Kidney capillary endothelial cell (primary cell): ENCODE data around the gene RIC1.
A peak's percentile ranks its signal among the peaks of the same experiment; 100 is the strongest.
"Not testable (repeated sequence)": the region's sequence is repeated elsewhere in the genome, so short reads cannot be mapped to it uniquely, and the experiment has no call there.

Experiments
- DNase-seq: peaks from one replicate; pipeline ENCODE4 v3.0.0-alpha.2; 2018; ENCODE audit warnings: low spot score

The RIC1 gene, protein sequence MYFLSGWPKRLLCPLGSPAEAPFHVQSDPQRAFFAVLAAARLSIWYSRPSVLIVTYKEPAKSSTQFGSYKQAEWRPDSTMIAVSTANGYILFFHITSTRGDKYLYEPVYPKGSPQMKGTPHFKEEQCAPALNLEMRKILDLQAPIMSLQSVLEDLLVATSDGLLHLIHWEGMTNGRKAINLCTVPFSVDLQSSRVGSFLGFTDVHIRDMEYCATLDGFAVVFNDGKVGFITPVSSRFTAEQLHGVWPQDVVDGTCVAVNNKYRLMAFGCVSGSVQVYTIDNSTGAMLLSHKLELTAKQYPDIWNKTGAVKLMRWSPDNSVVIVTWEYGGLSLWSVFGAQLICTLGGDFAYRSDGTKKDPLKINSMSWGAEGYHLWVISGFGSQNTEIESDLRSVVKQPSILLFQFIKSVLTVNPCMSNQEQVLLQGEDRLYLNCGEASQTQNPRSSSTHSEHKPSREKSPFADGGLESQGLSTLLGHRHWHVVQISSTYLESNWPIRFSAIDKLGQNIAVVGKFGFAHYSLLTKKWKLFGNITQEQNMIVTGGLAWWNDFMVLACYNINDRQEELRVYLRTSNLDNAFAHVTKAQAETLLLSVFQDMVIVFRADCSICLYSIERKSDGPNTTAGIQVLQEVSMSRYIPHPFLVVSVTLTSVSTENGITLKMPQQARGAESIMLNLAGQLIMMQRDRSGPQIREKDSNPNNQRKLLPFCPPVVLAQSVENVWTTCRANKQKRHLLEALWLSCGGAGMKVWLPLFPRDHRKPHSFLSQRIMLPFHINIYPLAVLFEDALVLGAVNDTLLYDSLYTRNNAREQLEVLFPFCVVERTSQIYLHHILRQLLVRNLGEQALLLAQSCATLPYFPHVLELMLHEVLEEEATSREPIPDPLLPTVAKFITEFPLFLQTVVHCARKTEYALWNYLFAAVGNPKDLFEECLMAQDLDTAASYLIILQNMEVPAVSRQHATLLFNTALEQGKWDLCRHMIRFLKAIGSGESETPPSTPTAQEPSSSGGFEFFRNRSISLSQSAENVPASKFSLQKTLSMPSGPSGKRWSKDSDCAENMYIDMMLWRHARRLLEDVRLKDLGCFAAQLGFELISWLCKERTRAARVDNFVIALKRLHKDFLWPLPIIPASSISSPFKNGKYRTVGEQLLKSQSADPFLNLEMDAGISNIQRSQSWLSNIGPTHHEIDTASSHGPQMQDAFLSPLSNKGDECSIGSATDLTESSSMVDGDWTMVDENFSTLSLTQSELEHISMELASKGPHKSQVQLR (N-terminal part only)

DNA sequence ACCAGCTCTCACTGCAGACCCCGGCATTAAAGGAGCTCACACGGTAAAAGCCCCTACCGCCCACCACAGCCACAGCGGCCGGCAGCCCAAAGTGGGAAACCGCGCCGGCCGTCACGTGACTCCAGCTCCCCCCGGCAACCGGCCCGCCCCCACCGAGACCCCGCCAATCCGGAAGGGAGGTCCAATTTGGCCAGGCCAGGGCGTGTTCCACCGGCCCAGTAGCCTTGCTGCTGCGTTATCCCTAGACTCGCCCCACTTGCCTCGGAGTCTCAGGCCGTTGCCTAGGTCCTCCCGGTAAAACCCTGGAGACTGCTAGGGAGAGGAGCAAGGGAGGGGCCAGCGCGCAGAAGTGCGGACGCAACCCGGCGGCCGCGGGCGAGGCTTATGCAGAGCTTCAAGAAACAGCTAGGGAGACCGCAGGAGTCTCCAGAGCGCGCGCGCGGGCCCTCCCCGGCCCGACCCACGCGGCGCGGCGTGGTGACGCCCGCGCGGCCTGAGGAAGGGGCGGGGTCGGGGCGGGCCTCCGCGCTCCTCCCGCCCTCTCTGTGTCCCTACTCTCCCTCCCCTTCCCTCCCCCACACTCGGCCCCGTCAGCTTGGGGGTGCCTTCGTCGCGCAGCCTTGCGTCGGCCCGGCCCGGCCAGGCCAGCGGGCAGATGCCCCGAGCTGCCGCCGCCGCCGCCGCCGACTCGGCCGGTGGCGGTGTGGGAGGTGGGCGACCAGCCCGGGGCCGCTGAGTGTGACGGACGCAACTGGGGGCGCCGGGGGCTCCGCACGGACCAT, at the start of gene RIC1:
TSS of gene RIC1 (plus strand) at position 578 of the 782 bp plus-strand sequence. CDS start at position 781, 203 bp downstream.
- peak; percentile 77 for DNase-seq

DNA sequence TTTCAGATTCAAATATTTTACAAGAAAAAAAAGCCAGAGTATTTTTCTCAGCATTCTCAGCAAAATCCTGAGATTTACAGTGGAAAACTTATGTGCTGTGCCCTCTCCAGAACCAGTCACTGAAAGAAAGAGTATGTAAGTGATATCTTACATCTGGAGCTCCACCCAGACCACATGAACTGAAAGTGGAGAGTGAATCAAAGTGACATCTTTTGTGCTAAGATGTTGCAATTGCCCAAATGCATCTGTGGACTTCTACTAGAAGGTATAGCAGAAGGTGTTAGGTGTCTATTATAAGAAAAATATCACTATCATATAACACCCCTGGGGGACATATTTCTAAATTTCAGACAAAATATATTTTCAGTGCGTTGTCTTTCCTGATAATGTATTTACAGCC, 49.0 kb upstream of the RIC1 start:
- DNase-seq: no peak

DNA sequence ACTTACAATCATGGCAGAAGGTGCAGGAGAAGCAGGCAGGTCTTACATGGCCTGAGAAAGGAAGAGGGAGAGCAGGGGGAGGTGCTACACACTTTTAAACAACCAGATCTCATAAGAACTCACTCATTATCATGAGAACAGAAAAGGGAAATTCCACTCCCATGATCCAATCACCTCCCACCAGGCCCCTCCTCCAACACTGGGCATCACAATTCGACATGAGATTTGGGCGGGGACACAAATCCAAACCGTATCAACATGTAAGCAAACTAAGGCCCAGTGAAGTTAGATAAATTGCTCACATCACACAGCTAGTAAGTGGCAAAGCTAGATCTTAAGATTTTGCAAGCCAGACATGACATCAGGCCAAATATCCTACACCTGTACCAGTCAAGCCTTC, 48.3 kb upstream of the RIC1 start:
- no peak for DNase-seq

DNA sequence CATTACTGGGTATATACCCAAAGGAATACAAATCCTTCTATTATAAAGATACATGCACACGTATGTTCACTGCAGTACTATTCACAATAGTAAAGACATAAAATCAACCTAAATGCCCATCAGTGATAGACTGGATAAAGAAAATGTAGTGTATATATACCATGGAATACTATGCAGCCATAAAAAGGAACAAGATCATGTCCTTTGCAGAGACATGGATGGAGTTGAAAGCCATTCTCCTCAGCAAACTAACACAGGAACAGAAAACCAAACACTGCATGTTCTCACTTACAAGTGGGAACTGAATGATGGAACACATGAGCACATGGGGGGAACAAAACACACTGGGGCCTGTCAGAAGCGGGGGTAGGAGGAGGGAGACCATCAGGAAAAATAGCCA, 47.2 kb upstream of the RIC1 start:
- not testable (repeated sequence) for DNase-seq

DNA sequence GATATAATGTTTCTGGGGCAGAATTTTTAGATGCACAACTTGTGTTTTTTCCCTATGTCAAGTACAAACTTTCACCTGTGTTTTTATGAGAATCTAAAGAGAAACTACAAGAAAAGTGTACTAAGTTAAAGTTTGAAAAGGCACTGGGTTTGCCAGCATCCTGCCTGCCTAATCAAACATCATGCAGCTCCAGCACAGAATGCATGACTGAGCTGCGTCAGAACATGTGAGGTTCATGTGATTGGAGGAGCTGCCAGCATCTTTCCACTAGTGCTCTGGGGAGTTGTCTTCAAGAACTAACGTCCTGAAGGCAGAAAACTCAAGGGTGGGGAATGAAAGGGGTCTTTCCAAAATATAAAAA, 46.1 kb upstream of the RIC1 start:
- DNase-seq: no peak

DNA sequence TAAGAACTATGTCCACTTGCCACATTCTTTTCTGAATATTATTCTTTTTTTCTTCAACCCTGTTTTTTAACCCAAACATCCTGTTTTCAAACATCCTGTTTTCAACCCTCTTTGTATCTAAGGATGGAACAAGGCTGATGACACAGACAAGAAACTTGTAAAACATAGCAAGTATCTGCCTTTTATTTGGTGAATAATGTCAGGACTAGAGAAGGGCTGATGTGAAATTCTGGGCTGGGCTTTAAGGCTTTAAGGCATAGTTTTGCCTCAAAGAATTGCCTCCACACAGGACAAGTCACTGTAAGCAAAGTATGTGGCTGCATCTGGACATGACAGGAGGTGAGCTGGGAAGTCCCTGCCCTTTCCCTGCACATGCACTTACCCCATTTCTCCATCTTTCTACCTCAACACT, 42.5 kb upstream of the RIC1 start:
- DNase-seq: no peak

DNA sequence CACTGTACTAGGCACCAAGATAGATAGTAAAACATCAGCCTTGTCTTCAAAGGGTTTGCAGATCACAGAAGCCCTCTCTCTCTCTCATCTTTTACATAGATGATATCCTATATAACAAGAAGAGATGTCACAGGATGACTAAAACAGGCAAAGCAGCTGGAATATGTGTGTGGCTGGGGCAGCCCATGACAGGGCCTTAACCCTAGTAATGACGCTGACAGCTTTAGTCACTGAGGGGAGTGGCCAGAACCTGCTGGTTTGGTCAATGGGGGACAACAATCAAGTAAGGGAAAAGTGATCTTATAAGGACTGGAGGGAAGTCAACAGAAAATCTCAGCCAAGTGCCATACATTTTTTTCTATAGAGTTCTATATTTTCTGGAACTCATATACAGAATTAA, 41.9 kb upstream of the RIC1 start:
- peak; percentile 74 for DNase-seq

DNA sequence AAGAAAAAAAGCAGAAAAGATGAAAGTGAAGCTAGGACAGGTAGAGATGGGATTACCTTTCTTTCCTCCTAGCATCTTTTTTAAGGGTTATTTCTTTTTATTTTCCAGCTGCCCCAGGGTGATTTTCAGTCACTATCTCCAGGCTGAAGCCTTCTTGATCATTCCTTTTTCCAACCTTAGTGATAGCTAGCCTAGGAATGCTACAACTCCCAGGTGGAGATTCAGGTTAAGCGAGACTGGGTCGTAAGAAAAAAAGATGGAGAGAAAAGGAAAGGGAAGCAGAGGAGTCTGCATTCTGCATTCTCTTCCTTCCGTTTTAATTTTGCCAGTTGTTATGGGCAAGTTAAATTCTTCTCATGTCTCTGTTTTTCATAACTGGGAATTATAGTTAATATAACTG, 36.7 kb upstream of the RIC1 start:
- DNase-seq: no peak

DNA sequence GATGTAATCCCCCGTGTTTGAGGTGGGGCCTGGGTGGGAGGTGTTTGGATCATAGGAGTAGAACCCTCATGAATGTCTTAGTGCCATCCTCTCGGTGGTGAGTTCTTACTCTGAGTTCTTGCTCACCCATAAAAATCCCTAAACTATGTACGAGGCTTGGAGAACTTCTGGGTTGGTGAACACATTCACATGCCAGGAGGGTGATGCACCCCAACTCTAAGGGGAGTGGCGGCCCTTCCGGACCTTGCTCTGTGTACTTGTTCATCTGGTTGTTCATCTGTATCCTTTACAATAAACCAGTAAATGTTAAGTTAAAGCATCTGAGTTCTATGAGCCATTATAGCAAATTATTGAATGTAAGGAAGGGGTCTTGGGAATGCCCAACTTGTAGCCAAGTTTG, 36.0 kb upstream of the RIC1 start:
- no peak for DNase-seq

DNA sequence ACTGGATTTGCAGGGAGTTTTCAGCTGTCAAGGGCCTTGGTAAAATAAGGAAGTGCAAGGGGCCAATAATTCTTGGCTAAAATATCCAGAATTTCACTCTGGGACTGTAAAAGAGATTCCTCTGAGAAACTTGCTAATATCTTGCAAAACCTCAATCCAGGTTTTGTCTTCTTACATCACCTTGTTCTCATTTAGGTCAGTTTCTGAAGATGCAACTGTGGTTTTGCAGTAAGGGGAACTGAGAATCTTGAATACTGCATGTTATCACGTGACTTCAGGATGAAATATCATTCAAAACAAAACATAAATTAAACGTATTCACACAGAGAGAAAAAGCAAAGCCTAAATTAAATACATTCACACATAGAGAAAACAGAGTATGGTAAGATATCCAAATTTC, 35.0 kb upstream of the RIC1 start:
- no peak for DNase-seq

DNA sequence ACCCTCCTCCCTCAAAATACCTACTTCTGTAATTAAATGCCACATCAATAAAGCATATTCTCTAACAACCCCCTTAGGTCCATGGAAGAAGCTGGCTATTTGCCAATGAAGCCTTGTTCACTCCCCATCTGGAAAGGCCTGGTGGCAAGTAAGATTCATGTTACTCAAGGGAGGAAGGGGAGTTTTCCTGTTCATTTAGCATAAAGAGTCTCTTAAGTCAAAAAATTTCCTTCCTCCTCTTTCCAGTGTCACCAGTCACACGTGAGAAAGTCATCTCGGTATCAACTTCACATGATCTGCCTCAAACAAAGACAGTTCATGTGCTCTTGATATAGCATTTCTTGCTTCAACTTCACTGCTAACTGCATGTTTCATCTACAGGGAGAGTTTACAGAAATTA, 32.7 kb upstream of the RIC1 start:
- no peak for DNase-seq

DNA sequence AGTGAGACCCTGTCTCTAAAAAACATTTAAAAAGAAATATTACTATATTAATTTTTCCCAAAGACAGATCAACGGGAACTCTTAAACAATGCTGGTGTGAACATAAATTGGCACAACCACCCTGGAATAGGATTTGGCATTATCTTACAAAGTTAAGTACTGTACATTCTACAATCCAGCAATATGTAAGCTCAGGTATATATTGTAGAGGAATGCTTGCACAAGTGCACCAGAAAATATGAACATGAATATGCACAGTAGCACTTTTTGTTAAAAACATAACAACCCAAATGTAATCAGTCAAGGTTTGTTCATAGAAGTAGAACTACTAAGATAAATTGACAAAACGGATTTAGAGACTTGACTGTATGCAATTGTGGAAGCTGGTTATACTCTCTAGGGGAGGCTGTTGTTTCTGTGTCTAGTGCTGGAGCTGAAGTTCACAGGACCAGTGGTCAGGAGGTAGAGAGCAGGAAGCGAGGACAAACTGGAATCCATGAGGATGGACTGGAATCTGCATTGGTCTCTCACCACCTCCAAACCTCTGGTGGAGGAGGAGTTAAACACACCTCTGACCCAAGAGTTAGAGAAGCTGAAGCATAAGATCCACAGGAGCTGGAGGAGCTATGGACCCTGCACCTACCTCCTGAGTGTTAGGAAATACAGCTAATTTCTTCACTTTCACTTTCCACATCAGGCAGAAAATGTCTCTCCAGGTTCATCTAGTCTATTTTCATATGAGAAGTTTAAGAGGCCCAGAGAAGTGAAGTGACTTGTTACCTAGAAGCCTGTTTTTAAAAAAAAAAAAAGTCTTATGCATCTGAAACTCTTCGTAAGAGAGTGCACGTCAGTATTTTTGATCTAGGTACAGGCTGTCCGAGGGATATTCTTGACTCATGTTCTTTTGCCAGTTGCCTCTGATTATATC, 20.3 kb upstream of the RIC1 start:
- no peak for DNase-seq

DNA sequence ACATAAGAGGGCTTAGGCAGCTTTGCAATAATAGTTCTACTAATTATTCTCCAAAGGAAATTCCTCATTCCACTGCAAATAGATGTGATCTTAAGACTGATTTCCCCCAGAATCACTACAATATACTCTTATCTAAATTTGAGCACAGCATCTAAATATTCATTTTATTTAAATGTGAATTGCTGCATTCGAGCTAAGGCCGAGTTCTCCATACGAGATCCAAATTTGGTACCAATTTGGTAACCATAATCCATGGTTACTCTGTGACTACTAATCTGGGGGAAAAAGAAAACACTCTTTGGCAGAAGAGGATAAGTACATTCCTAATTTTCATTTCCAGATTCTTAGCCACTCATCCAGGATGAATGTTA, 19.7 kb upstream of the RIC1 start:
- DNase-seq: no peak

DNA sequence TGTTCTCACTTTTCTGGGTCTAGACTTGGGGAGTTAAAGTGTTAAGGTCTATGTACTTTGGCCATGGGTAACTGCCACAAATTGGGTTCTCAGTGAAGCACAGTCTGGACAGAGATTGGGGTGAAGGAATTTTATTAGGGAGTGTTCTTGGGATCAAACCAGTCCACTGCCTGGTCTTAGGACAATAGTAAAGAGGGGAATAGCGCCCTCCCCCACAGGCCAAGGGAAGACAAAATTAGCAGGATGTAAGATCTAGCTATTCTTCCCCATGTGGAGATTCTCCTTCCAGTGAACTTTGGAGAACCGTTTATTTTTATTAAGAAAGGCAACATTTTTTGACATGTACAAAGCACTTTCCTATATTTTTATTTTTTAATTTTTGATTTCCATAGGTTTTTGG, 18.4 kb upstream of the RIC1 start:
- DNase-seq: no peak

DNA sequence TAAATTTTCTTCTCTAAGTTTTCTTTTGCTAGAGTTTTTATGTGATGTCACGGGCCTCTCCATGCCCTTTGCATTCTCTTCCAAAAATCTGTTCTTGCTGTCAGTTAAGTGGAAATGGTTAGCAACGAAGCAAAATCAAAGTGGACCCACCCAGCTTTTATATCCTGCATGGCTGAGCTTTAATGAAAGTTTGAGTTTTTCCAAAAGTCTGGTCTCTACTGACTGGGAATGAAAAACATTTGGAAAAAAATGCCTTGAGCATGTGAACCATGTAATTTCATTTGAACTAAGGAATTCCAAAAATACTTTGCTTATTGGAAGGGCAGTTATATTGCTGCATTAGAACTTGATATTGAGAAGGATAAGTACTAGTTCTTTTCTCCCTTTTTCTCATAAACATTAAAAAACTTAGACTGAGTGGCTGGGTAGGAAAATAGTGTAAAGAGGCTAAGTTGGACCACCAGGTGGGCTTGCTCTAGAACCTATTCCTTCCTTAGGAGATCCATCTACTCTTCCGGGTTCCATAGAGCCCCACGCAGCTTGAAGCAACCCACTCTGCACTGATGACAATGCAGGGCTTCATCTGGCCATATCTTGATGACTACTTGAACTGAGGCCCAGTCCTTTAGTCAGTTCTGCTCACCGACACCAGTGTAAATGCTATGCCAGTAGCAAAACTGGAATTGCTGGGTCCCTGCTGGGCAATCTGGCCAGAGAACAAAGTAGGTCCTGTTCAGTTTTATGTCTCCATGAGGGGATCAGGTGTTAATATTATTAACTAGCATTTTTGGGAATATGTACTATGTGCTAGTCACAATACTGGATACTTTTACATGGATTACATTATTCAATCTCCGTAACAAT, 17.4 kb upstream of the RIC1 start:
- no peak for DNase-seq

DNA sequence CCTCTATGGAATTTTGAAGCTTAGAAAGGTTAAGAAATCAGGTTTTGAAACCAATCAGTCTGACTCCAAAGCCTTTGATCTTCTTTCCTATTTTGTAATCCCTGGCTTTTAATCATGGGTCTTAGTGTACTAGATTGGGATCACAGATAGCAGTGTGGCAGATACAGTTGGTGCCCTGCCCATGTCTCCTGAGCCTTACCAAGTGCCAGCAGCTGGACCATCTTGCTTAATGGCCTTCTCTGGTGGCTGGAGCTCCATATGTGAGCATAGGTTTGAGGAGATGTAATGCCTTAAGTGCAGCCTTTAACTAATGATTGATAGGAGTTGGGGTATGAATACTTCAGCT, 16.7 kb upstream of the RIC1 start:
- DNase-seq: no peak

DNA sequence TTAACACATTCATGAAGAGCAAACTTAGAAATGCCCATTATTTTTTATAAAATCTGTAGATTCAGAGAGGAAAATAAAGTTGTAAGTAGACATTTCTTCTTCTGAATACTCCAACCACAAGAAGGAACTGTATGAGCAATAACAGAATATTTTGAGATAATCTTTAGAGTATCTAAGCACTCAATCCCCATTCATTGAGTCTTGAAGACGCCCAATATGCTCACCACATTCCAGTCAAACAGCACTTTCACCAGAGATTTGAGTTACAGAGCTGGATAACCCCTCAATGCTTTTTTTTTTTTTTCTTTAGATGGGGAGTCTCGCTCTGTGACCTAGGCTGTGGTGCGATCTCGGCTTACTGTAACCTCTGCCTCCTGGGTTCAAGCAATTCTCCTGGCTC, 14.7 kb upstream of the RIC1 start:
- no peak for DNase-seq

DNA sequence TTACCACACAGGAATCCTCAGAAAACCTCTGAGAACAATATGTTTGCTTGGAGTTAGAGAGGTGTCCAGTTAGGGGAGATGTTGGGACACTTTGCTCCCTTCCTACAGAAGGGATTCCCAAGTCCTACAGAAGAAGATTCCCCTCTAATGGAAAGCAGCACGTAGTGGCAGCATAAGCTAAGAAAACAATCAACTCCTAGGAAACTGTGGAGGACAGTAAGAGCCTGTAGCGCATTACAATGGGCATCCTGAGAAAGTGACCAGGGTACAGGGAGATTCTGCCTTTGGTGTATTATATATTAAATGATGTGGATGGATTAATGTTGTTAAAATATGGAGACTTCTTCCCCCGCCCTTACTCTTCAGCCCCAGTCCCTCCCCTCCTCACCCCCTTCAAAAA, 13.9 kb upstream of the RIC1 start:
- DNase-seq: no peak

DNA sequence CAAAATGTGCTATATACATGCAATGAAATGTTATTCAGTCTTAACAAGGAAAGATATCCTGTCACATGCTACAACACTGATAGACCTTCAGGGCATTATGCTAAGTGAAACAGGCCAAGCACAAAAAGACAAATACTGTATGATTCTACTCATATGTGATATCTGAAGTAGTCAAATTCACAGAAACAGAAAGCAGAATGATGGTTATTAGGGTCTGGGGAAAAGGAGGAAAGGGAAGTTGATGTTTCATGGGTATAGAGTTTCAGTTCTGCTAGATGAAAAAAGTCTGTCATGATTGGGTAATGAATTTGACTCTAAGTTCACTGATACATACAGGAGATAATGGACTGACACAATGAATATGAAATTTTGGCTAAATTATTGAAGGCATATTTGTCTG, 11.2 kb upstream of the RIC1 start:
- DNase-seq: no peak

DNA sequence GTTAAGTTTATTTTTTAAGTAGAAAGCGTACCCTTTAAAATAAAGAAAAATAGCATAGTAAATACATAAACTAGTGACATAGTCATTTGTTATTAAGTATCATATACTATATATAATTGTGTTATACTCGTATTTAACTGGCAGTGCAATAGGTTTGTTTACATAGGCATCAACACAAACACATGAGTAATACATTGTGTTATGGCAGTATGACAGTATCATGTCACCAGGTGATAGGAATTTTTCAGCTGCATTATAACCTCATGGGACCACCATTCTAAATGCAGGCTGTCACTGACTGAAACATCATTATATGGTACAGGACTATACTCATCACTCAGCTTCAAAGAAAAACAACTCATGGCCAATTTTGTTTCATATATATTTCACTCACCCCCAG, 8.4 kb upstream of the RIC1 start:
- DNase-seq: no peak
